MM.1S (cell line): ENCODE measurements around the gene NUMA1.

ENCODE experiments used
- DNase-seq: peaks from one replicate; pipeline ENCODE4 v3.0.0-alpha.2; 2015
- H2AFZ ChIP-seq: fragments of 300-600 bp; sonication (generic); 2 replicates; pipeline ENCODE4 v1.6.0; 2016; ENCODE audit warnings: antibody characterized with exemption, low read length
- H3F3A ChIP-seq: fragments of 300-600 bp; sonication (generic); 2 replicates; pipeline ENCODE4 v1.6.1; 2016; ENCODE audit warnings: mild to moderate bottlenecking, antibody characterized with exemption, low read length, moderate library complexity, mixed read lengths; ENCODE audit not compliant: insufficient read depth
- H3K27ac ChIP-seq: fragments of 300-600 bp; sonication (generic); 2 replicates; pipeline ENCODE4 v1.5.1; 2016; ENCODE audit warnings: mild to moderate bottlenecking, low read length
- H3K27me3 ChIP-seq: fragments of 300-600 bp; sonication (generic); replicated peaks from 2 replicates; pipeline ENCODE4 v1.6.0; 2016; ENCODE audit warnings: low read length; ENCODE audit not compliant: insufficient read depth
- H3K36me3 ChIP-seq: fragments of 300-600 bp; sonication (generic); replicated peaks from 2 replicates; pipeline ENCODE4 v1.6.1; 2016; ENCODE audit warnings: mild to moderate bottlenecking, low read length, mixed read lengths; ENCODE audit not compliant: insufficient read depth
- H3K4me1 ChIP-seq: fragments of 300-600 bp; sonication (generic); 2 replicates; pipeline ENCODE4 v1.6.1; 2016; ENCODE audit warnings: low read length, mixed read lengths
- H3K4me2 ChIP-seq: fragments of 300-600 bp; sonication (generic); 2 replicates; pipeline ENCODE4 v1.6.0; 2016; ENCODE audit warnings: low read depth, low read length
- H3K4me3 ChIP-seq: fragments of 300-600 bp; sonication (generic); 2 replicates; pipeline ENCODE4 v1.5.1; 2016; ENCODE audit warnings: low read length, mixed read lengths
- H3K79me2 ChIP-seq: fragments of 300-600 bp; sonication (generic); 2 replicates; pipeline ENCODE4 v1.6.1; 2016; ENCODE audit warnings: mixed run types, low read length, mixed read lengths
- H3K9ac ChIP-seq: fragments of 300-600 bp; sonication (generic); 2 replicates; pipeline ENCODE4 v1.6.1; 2016; ENCODE audit warnings: low read length, mixed read lengths
- H3K9me2 ChIP-seq: fragments of 300-600 bp; sonication (generic); replicated peaks from 2 replicates; pipeline ENCODE4 v1.6.1; 2016; ENCODE audit warnings: mild to moderate bottlenecking, low read length, mixed read lengths; ENCODE audit not compliant: insufficient read depth
- H3K9me3 ChIP-seq: fragments of 300-600 bp; sonication (generic); replicated peaks from 2 replicates; pipeline ENCODE4 v1.6.1; 2016; ENCODE audit warnings: mild to moderate bottlenecking, low read length, mixed read lengths; ENCODE audit not compliant: insufficient read depth
- H4K20me1 ChIP-seq: fragments of 300-600 bp; sonication (generic); 2 replicates; pipeline ENCODE4 v1.6.1; 2016; ENCODE audit warnings: mild to moderate bottlenecking, low read length, moderate library complexity, mixed read lengths; ENCODE audit not compliant: insufficient read depth
- EZH2 ChIP-seq: fragments of 300-600 bp; sonication (generic); optimal IDR thresholded peaks from 2 replicates; pipeline ENCODE3; 2017; ENCODE audit warnings: low read depth, mild to moderate bottlenecking, antibody characterized with exemption, low read length, mixed read lengths
- EZH2phosphoT487 ChIP-seq: fragments of 300-600 bp; sonication (generic); IDR thresholded peaks from 2 replicates; pipeline ENCODE4 v1.6.1; 2018; ENCODE audit warnings: antibody characterized with exemption, low read length
- TF ChIP-seq, protein P1 (sequence below): fragments of 300-600 bp; sonication (generic); IDR thresholded peaks from 2 replicates; pipeline ENCODE4 v1.5.1; 2016; ENCODE audit warnings: antibody characterized with exemption, low read length, mixed read lengths

NUMA1 gene

DNA sequence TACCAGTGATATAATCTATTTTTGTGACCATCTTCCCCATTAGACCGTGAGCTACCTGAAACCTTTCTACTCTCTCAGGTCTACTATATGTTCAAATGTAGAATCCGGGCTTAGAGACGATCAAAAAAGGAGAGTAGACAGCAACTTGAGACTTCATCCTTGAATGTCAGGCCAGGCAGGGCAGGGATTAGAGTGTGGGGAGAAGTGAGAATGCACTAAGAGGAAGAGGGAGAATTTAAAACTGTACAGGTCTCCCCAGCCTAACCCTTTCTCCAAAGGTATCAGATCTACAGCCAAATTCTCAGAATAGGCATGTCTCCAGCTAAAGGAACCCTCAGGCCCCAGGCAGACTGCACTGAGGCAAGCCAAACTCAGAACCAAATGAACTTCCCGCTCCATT is 21.8 kb upstream of the NUMA1 start:
- no peak for DNase-seq
- H3K27me3 ChIP-seq = no peaks in the 10 kb centered on the region
- no peaks in the 10 kb centered on the region for H3K36me3 ChIP-seq
- H3K27ac ChIP-seq = peak overlapping the region; percentile 85; the same call in 1 of the 2 replicates
- H3K9me3 ChIP-seq = no peaks in the 10 kb centered on the region
- H3F3A ChIP-seq = peaks cover 3% of the 10 kb centered on the region; the same call in 1 of the 2 replicates
- H3K4me3 ChIP-seq = peak overlapping the region; percentile 86
- peak overlapping the region; percentile 91 for H3K9ac ChIP-seq
- no peaks in the 10 kb centered on the region for H3K9me2 ChIP-seq
- H3K4me2 ChIP-seq = peak overlapping the region; percentile 71
- H3K4me1 ChIP-seq = peaks cover 12% of the 10 kb centered on the region
- no peaks in the 10 kb centered on the region for H4K20me1 ChIP-seq
- H2AFZ ChIP-seq = no peak overlapping the region
- no peak for TF ChIP-seq EZH2phosphoT487
- TF ChIP-seq, protein P1, sequence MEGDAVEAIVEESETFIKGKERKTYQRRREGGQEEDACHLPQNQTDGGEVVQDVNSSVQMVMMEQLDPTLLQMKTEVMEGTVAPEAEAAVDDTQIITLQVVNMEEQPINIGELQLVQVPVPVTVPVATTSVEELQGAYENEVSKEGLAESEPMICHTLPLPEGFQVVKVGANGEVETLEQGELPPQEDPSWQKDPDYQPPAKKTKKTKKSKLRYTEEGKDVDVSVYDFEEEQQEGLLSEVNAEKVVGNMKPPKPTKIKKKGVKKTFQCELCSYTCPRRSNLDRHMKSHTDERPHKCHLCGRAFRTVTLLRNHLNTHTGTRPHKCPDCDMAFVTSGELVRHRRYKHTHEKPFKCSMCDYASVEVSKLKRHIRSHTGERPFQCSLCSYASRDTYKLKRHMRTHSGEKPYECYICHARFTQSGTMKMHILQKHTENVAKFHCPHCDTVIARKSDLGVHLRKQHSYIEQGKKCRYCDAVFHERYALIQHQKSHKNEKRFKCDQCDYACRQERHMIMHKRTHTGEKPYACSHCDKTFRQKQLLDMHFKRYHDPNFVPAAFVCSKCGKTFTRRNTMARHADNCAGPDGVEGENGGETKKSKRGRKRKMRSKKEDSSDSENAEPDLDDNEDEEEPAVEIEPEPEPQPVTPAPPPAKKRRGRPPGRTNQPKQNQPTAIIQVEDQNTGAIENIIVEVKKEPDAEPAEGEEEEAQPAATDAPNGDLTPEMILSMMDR = no peak
- TF ChIP-seq EZH2 = no peak
- H3K79me2 ChIP-seq = peaks cover 38% of the 10 kb centered on the region

DNA sequence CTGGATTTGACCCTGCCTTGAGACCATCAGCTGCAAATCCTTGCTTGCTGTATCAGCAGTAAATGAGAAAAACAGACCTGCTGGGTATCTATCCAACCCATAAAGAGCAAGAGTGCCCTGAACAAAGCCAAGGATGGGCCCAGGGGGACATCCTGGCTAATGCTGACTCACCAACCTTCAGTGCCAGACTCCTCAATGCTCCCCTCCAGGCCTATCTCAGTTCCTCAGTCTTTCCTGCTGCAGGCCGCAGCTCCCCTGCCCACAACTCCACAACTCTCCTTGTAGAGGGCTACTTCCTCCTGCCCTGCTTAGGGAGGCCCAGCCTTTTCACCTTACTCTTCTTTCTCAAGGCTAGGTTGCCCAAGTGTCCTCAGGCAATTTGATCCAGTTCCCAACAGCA is 20.1 kb upstream of the NUMA1 start:
- no peaks in the 10 kb centered on the region for H3K27me3 ChIP-seq
- no peak overlapping the region for H2AFZ ChIP-seq
- DNase-seq = no peak
- H3K27ac ChIP-seq = no peak overlapping the region
- no peak overlapping the region for H3K9ac ChIP-seq
- H3K79me2 ChIP-seq = peaks cover 38% of the 10 kb centered on the region
- H3K4me2 ChIP-seq = no peak overlapping the region
- no peaks in the 10 kb centered on the region for H4K20me1 ChIP-seq
- H3K4me3 ChIP-seq = no peak overlapping the region
- TF ChIP-seq EZH2phosphoT487 (no peak), EZH2 (no peak)
- TF ChIP-seq, protein P1 = no peak
- H3K9me2 ChIP-seq = no peaks in the 10 kb centered on the region
- peaks cover 12% of the 10 kb centered on the region for H3K4me1 ChIP-seq
- no peaks in the 10 kb centered on the region for H3K36me3 ChIP-seq
- peaks cover 3% of the 10 kb centered on the region; the same call in 1 of the 2 replicates for H3F3A ChIP-seq
- no peaks in the 10 kb centered on the region for H3K9me3 ChIP-seq

DNA sequence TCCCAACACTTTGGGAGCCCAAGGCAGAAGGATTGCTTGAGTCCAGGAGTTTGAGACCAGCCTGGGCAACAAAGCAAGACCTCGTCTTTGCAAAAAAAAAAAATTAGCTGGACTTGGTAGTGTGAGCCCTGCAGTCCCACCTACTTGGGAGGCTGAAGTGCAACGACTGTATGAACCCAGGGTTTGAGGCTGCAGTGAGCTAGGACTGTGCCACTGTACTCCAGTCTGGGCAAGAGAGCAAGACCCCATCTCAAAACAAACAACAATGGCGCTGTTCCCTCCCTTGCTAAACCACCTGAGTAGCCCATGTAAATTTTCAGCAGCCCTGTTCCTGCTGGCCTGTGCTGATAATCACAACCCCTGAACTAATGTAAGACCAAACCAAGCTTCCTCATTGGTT is 19.7 kb upstream of the NUMA1 start:
- H3K9me3 ChIP-seq = no peaks in the 10 kb centered on the region
- H3K27me3 ChIP-seq = no peaks in the 10 kb centered on the region
- H3K9ac ChIP-seq = no peak overlapping the region
- no peaks in the 10 kb centered on the region for H3K36me3 ChIP-seq
- no peak overlapping the region for H3K27ac ChIP-seq
- H2AFZ ChIP-seq = no peak overlapping the region
- peaks cover 38% of the 10 kb centered on the region for H3K79me2 ChIP-seq
- no peaks in the 10 kb centered on the region for H4K20me1 ChIP-seq
- H3K4me1 ChIP-seq = peaks cover 12% of the 10 kb centered on the region
- no peak overlapping the region for H3K4me2 ChIP-seq
- peaks cover 3% of the 10 kb centered on the region; the same call in 1 of the 2 replicates for H3F3A ChIP-seq
- no peaks in the 10 kb centered on the region for H3K9me2 ChIP-seq
- no peak overlapping the region for H3K4me3 ChIP-seq
- no peak for DNase-seq
- TF ChIP-seq EZH2 = no peak
- no peak for TF ChIP-seq EZH2phosphoT487
- TF ChIP-seq, protein P1 = no peak
